Hypothalamus (tissue), 51 donors: ENCODE measurements around the gene MS4A5.

Experiments used
- DNase-seq, 51 donors: peaks; one replicate each; lab custom pipeline; 2025; lab: John Stamatoyannopoulos, UW

Gene MS4A5

GRCh38 chr11:60477035-60477445 lies 47.7 kb downstream of the MS4A5 start:
- DNase-seq: no peak

GRCh38 chr11:60482361-60482760 lies 53.0 kb downstream of the MS4A5 start:
- DNase-seq: no peak

- DNase-seq: no peak
These were observed 56.6 kb downstream of the MS4A5 start for GRCh38 chr11:60485987-60486386.

DNA sequence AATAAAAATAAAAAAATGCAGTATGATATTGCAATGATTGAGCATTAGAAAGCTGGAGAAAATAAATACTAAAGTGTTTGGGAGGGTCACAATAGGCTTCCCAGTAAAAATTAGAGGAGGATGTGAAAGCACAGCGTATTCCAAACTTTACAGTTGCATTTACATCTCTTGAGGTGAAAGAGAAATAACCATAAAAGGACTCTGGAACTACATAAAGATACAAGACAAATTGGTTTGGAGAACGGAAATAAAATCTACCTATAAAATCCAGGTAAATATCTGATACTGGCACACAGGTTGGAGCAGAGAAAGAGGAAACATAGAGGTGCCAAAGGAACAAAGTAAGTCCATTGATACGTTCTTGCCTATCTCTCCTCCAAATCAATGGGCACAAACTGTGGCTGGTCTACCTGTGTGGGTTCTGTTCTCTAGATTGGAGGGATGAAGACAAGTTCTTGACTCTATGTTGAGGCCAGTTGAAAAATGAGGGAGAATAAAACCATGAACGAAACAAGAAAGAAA lies 63.2 kb downstream of the MS4A5 start, which contains the start of gene MS4A12:
Gene MS4A12 (plus strand): TSS at position 291 of the 522 bp plus-strand sequence. CDS start 4,541 bp downstream, outside the sequence.
- DNase-seq: no peak

- DNase-seq: no peak
These were observed 64.1 kb downstream of the MS4A5 start for GRCh38 chr11:60493454-60493853.
